Dermis microvascular lymphatic vessel endothelial cell (primary cell): ENCODE results near the gene UTP4. TPM values are rescaled to one million over a fixed set of nuclear protein-coding genes. Genes with fewer than 3 reads are reported as not detected.
"Not testable (repeated sequence)": the region's sequence is repeated elsewhere in the genome, so short reads cannot be mapped to it uniquely, and the experiment has no call there.

ENCODE experiments used
- DNase-seq, 2 donors: peaks; one replicate each; pipeline versions ENCODE4 v3.0.0 to v3.0.0-alpha.2; 2010; ENCODE audit warnings: low read depth in 2 of 2
- total RNA-seq: library from RNA; depleted of rRNA; stranded (reverse); fragments of >200 nt; gene quantifications from 2 replicates; pipeline ENCODE4 v1.2.1, GENCODE V29; 2014

The UTP4 gene
- total RNA-seq, 1 donor from 2014 or later = 10.7 TPM

GRCh38 chr16:69110406-69110805 is 22.0 kb upstream of the UTP4 start:
- no peak for DNase-seq

- no peak for DNase-seq
Measured at GRCh38 chr16:69111216-69111875, 21.1 kb upstream of the UTP4 start.

- DNase-seq = no peak
Measured at GRCh38 chr16:69111876-69112230, 20.6 kb upstream of the UTP4 start.

- peak; percentile 30 to 70 for DNase-seq
Measured at GRCh38 chr16:69112285-69113129, 19.9 kb upstream of the UTP4 start.

- no peak for DNase-seq
Measured at GRCh38 chr16:69113216-69113615, 19.2 kb upstream of the UTP4 start.

GRCh38 chr16:69114346-69114975 is 18.0 kb upstream of the UTP4 start:
- DNase-seq = no peak

GRCh38 chr16:69114976-69115355 is 17.5 kb upstream of the UTP4 start:
- DNase-seq = no peak

GRCh38 chr16:69115361-69115760 is 17.1 kb upstream of the UTP4 start:
- DNase-seq = no peak

GRCh38 chr16:69115837-69116236 is 16.6 kb upstream of the UTP4 start:
- no peak for DNase-seq

GRCh38 chr16:69116256-69116875 is 16.1 kb upstream of the UTP4 start:
- DNase-seq = no peak

- DNase-seq = no peak
Measured at GRCh38 chr16:69116906-69117305, 15.5 kb upstream of the UTP4 start.

GRCh38 chr16:69118468-69118867 is 14.0 kb upstream of the UTP4 start:
- DNase-seq = no peak

- DNase-seq = no peak
Measured at GRCh38 chr16:69118994-69119393, 13.5 kb upstream of the UTP4 start.

- no peak for DNase-seq
Measured at GRCh38 chr16:69119536-69119935, 12.9 kb upstream of the UTP4 start.

GRCh38 chr16:69120096-69120664 is 12.3 kb upstream of the UTP4 start:
- no peak for DNase-seq

GRCh38 chr16:69123910-69124309 is 8.5 kb upstream of the UTP4 start:
- DNase-seq = peak; percentile 70 to 77

- DNase-seq = not testable (repeated sequence)
Measured at GRCh38 chr16:69124406-69124805, 8.0 kb upstream of the UTP4 start.

GRCh38 chr16:69124961-69125360 is 7.5 kb upstream of the UTP4 start:
- not testable (repeated sequence) for DNase-seq

GRCh38 chr16:69126221-69126620 is 6.2 kb upstream of the UTP4 start:
- peak; percentile 56 to 58 for DNase-seq

- DNase-seq = not testable (repeated sequence)
Measured at GRCh38 chr16:69126801-69127200, 5.6 kb upstream of the UTP4 start.

- DNase-seq = no peak
Measured at GRCh38 chr16:69127966-69128510, 4.4 kb upstream of the UTP4 start.
